ENCODE measurements around the gene MIF.
"Not testable (repeated sequence)": the region's sequence is repeated elsewhere in the genome, so short reads cannot be mapped to it uniquely, and the experiment has no call there.

Gene MIF

GRCh38 chr22:23903328-23903971 is 9.3 kb downstream of the MIF start:
- no peak for DNase-seq

- no peak for DNase-seq
These were observed 10.5 kb downstream of the MIF start for GRCh38 chr22:23904573-23905254.

GRCh38 chr22:23906641-23907040 is 12.5 kb downstream of the MIF start:
- no peak for DNase-seq

GRCh38 chr22:23907423-23907822 is 13.2 kb downstream of the MIF start:
- not testable (repeated sequence) for DNase-seq

- no peak for DNase-seq
These were observed 14.5 kb downstream of the MIF start for GRCh38 chr22:23908587-23909205.

- no peak for DNase-seq
These were observed 15.2 kb downstream of the MIF start for GRCh38 chr22:23909296-23909898.

GRCh38 chr22:23910496-23911190 is 16.5 kb downstream of the MIF start:
- DNase-seq, result no peak

- no peak for DNase-seq
These were observed 17.3 kb downstream of the MIF start for GRCh38 chr22:23911318-23911980.

- no peak for DNase-seq
These were observed 18.2 kb downstream of the MIF start for GRCh38 chr22:23912293-23912903.

- DNase-seq, result no peak
These were observed 19.1 kb downstream of the MIF start for GRCh38 chr22:23913306-23913660.

GRCh38 chr22:23913661-23914353 is 19.6 kb downstream of the MIF start:
- peak; percentile 95 for DNase-seq

GRCh38 chr22:23915290-23915689 is 21.1 kb downstream of the MIF start:
- no peak for DNase-seq

GRCh38 chr22:23920267-23920611 is 26.1 kb downstream of the MIF start:
- DNase-seq, result not testable (repeated sequence)

- DNase-seq, result not testable (repeated sequence)
These were observed 27.5 kb downstream of the MIF start for GRCh38 chr22:23921586-23922201.

GRCh38 chr22:23922921-23923320 is 28.7 kb downstream of the MIF start:
- no peak for DNase-seq

- DNase-seq, result no peak
These were observed 30.9 kb downstream of the MIF start for GRCh38 chr22:23925020-23925606.

- DNase-seq, result no peak
These were observed 32.4 kb downstream of the MIF start for GRCh38 chr22:23926561-23926960.

GRCh38 chr22:23938328-23939016 is 44.3 kb downstream of the MIF start:
- DNase-seq, result no peak

GRCh38 chr22:23939017-23939357 is 44.8 kb downstream of the MIF start:
- DNase-seq, result no peak

- not testable (repeated sequence) for DNase-seq
These were observed 46.0 kb downstream of the MIF start for GRCh38 chr22:23940166-23940565.
